ENCODE data around the gene FRMD4A.

DNA sequence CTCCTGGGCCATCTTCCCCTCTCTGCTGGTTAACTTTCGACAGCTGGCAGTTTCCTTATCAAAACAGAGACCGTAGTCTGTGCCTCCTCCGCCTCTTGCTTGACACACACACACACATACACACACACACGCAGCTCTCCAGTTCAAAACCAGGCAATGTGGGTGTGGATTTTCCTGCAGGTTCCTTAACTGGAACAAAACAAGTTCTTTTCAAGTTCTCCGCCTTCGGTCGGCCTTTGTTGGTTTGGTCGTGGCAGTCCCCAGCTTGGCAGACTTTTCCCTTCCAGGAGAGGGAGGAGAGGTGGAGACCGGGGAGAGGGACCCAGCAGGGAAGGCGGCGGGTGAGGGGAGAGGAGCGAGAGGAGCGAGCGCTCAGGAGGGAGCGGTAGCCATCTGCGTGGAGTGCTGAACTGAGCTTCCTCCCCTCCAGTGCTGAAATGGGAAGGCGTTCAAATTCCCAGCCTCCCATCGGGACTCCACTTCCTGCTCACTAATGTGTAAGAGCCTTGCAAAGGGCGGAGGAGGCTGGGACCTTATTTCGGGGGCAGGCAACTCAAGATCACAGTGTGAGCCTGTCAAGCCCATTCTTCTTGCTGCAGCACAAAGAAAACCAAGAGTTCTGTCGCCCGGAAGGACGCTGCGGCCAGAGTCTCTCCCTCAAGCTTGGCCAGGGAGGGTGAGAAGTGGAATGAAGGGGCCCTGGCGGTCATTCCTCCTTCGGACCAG is 623.4 kb downstream of the FRMD4A start:
- TF ChIP-seq CTCF (IDR thresholded peaks at IDR 0.05; ENCODE audit: poor library complexity) (no peak), EZH2 (IDR thresholded peaks at IDR 0.05; ENCODE audit: borderline replicate concordance) (no peak)

Measured in hepatocyte (in vitro differentiated cells).